AG04449 (cell line): ENCODE data around the gene TTLL13.

ENCODE experiments used
- CTCF ChIA-PET: fragments of 350-600 bp; formaldehyde crosslinking; extraction: SDS; loops from one replicate; lab custom pipeline; 2021; ENCODE audit warnings: antibody characterized with exemption; lab: Yijun Ruan, JAX
- POLR2A ChIA-PET: fragments of 400-600, 350-600 bp; formaldehyde crosslinking; extraction: SDS; loops from one replicate; lab custom pipeline; 2020; ENCODE audit warnings: antibody characterized with exemption, inconsistent platforms; lab: Yijun Ruan, JAX
- DNase-seq: peaks from one replicate; pipeline ENCODE4 v3.0.0-alpha.2; 2010; ENCODE audit warnings: low read depth, low spot score
- H3K4me3 ChIP-seq: 2 replicates; pipeline ENCODE4 v1.5.1; 2011; ENCODE audit warnings: low read depth, mild to moderate bottlenecking, control low read depth, low read length
- CTCF ChIP-seq: IDR thresholded peaks from one replicate; pipeline ENCODE4 v1.5.1; 2011; ENCODE audit warnings: mild to moderate bottlenecking, moderate library complexity, low read length, control low read depth, inconsistent platforms; ENCODE audit not compliant: insufficient read depth; ENCODE audit errors: missing control alignments

The TTLL13 gene

GRCh38 chr15:90209591-90209990 is 39.8 kb upstream of the TTLL13 start:
- H3K4me3 ChIP-seq: no peak overlapping the region
- TF ChIP-seq CTCF: no peak
- CTCF ChIA-PET: interaction anchor here (0.6 to 3.4 kb wide), 4 partner anchors 8 to 12 kb away, joined by 3 to 18 read pairs (median 8); partner anchors contain the start of gene SEMA4B
- no peak for DNase-seq
- POLR2A ChIA-PET: no interaction called here

- H3K4me3 ChIP-seq: no peak overlapping the region
- ChIA-PET POLR2A (no interaction called here), CTCF (interaction anchor here (1.9 kb wide), 1 partner anchor 9 kb away, joined by 5 read pairs; the partner anchor contains the start of gene SEMA4B)
- no peak for TF ChIP-seq CTCF
- DNase-seq: no peak
Measured at GRCh38 chr15:90210593-90210992, 38.8 kb upstream of the TTLL13 start.

GRCh38 chr15:90211009-90211408 is 38.3 kb upstream of the TTLL13 start:
- TF ChIP-seq CTCF: no peak
- no peak for DNase-seq
- ChIA-PET CTCF (interaction anchor here (1.9 kb wide), 1 partner anchor 10 kb away, joined by 5 read pairs; the partner anchor contains the start of gene SEMA4B), POLR2A (no interaction called here)
- H3K4me3 ChIP-seq: no peak overlapping the region

- DNase-seq: no peak
- CTCF ChIA-PET: interaction anchor here (0.8 to 1.7 kb wide), 2 partner anchors 9 to 28 kb away, joined by 3 to 14 read pairs; no protein-coding TSS in a partner anchor
- no peak overlapping the region for H3K4me3 ChIP-seq
- POLR2A ChIA-PET: no interaction called here
- no peak for TF ChIP-seq CTCF
Measured at GRCh38 chr15:90211440-90212143, 37.8 kb upstream of the TTLL13 start.

GRCh38 chr15:90212221-90213098 is 36.9 kb upstream of the TTLL13 start:
- H3K4me3 ChIP-seq: no peak overlapping the region
- no peak for DNase-seq
- no peak for TF ChIP-seq CTCF
- CTCF ChIA-PET: interaction anchor here (0.8 to 1.7 kb wide), 3 partner anchors 8 to 29 kb away, joined by 3 to 14 read pairs (median 3); no protein-coding TSS in a partner anchor
- POLR2A ChIA-PET: no interaction called here
